CD4-positive, alpha-beta memory T cell (primary cell): ENCODE results near the gene PPEF1. TPM values are rescaled to one million over a fixed set of nuclear protein-coding genes. Genes with fewer than 3 reads are reported as not detected.
A peak's percentile ranks its signal among the peaks of the same experiment; 100 is the strongest.
"Not testable (repeated sequence)": the region's sequence is repeated elsewhere in the genome, so short reads cannot be mapped to it uniquely, and the experiment has no call there.

ENCODE experiments used
- CTCF ChIA-PET: fragments of 350-600 bp; sonication (Branson Sonifier 250); formaldehyde crosslinking; loops from one replicate; lab custom pipeline; 2021; ENCODE audit warnings: inconsistent platforms; ENCODE audit not compliant: partially characterized antibody; lab: Charles Lee
- POLR2A ChIA-PET: fragments of 350-600 bp; sonication (Branson Sonifier 250); formaldehyde crosslinking; loops from one replicate; lab custom pipeline; 2021; ENCODE audit not compliant: partially characterized antibody; lab: Charles Lee
- DNase-seq, 5 donors: peaks; one replicate each; pipeline versions ENCODE4 v3.0.0 to v3.0.0-alpha.2; 2020 to 2022; ENCODE audit warnings: mixed read lengths in 1 of 5
- H3K27ac ChIP-seq: one replicate; pipeline ENCODE4 v1.7.0; 2013; ENCODE audit warnings: low read depth, low read length
- H3K27me3 ChIP-seq: 2 replicates; pipeline ENCODE4 v1.7.0; 2013; ENCODE audit warnings: mild to moderate bottlenecking, low read length, moderate library complexity; ENCODE audit not compliant: insufficient read depth
- H3K36me3 ChIP-seq: 2 replicates; pipeline ENCODE4 v1.7.0; 2013; ENCODE audit warnings: mild to moderate bottlenecking, low read length, moderate library complexity; ENCODE audit not compliant: insufficient read depth
- H3K4me1 ChIP-seq: 2 replicates; pipeline ENCODE4 v1.7.0; 2013; ENCODE audit warnings: mild to moderate bottlenecking, low read length, moderate library complexity; ENCODE audit not compliant: insufficient read depth
- H3K4me3 ChIP-seq, 2 donors: one replicate each; pipeline ENCODE4 v1.7.0; 2013; ENCODE audit warnings: low read length in 2 of 2, mild to moderate bottlenecking in 1 of 2
- H3K9me3 ChIP-seq, 2 donors: one replicate each; pipeline ENCODE4 v1.7.0; 2013; ENCODE audit warnings: low read length in 2 of 2, control low read depth in 1 of 2; ENCODE audit not compliant: control insufficient read depth in 1 of 2
- H3K27ac Mint-ChIP-seq, 7 donors: one replicate each; pipeline ENCODE4 v1.8.0; 2020 to 2021; ENCODE audit warnings: mixed read lengths in 7 of 7, mild to moderate bottlenecking in 6 of 7, inconsistent platforms in 3 of 7, moderate library complexity in 3 of 7
- H3K27me3 Mint-ChIP-seq, 2 donors: one replicate each; pipeline ENCODE4 v1.8.0; 2020 to 2021; ENCODE audit warnings: mixed read lengths in 2 of 2
- H3K36me3 Mint-ChIP-seq, 2 donors: one replicate each; pipeline ENCODE4 v1.8.0; 2020 to 2021; ENCODE audit warnings: mixed read lengths in 2 of 2, inconsistent platforms in 1 of 2, mild to moderate bottlenecking in 1 of 2
- H3K4me1 Mint-ChIP-seq, 4 donors: one replicate each; pipeline ENCODE4 v1.8.0; 2020 to 2021; ENCODE audit warnings: mixed read lengths in 4 of 4, mild to moderate bottlenecking in 1 of 4
- H3K4me3 Mint-ChIP-seq, 8 donors: one replicate each; pipeline ENCODE4 v1.8.0; 2020 to 2021; ENCODE audit warnings: mixed read lengths in 8 of 8, mild to moderate bottlenecking in 7 of 8, moderate library complexity in 6 of 8, inconsistent platforms in 3 of 8
- H3K9me3 Mint-ChIP-seq, 8 donors: one replicate each; pipeline ENCODE4 v1.8.0; 2020 to 2021; ENCODE audit warnings: mixed read lengths in 8 of 8, mild to moderate bottlenecking in 5 of 8, inconsistent platforms in 3 of 8, moderate library complexity in 1 of 8
- intact Hi-C: fragments of 100-400 bp; cut with micrococcal nuclease; formaldehyde crosslinking; loops from one replicate; pipeline ENCODE4 v1.15.1; 2023
- polyA plus RNA-seq, 2 donors: library from polyadenylated mRNA; unstranded; fragments of 300-500 nt; fragmentation: Illumina TruSeq; gene quantifications; one replicate each; pipeline ENCODE4 v1.2.3, GENCODE V29; 2021
- total RNA-seq, 2 experiments: library from RNA; stranded (reverse); gene quantifications; one replicate each; pipeline ENCODE4 v1.2.3, GENCODE V29; 2021

The PPEF1 gene
- total and polyA plus RNA-seq, 4 experiments from 2014 or later, result 1.00 TPM; not detected in 3

DNA sequence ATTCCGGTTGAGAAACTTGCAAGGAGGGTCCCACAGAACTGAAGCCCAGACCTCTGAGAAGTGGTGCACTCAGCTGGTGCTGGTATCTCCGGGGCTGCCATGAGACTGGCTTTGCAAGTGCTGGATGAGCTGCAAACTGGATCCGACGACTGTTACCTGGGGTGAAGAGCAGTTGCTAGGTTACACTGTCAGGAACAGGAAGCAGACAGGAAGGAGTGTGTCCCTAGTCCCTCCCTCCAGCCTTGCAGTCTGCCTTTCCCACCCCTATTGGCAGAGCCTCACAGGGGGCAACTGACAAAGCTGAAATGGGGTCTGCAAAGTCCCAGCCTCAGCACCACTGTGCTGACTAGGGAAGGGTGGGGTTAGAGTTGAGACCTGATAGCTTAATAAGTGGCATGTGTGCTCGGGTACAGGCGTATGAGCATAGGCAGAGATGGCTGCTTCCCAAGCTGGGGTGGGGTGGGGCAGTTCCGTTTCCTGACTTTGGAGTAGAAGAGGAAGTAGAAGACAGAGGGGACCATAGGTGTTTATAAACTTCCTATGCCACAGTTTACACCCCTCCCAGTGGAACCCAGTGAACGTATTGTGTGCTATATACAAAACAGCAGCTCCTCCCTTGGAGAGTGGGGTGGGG is 18.0 kb downstream of the PPEF1 start:
- Histone ChIP-seq H3K27ac (no peak overlapping the region), H3K27me3 (no peaks in the 10 kb centered on the region), H3K4me1 (no peaks in the 10 kb centered on the region), H3K36me3 (no peaks in the 10 kb centered on the region), H3K4me3 (no peak overlapping the region), H3K9me3 (no peaks in the 10 kb centered on the region)
- DNase-seq, result no peak
- ChIA-PET POLR2A (no interaction called here), CTCF (no interaction called here)
- Mint-ChIP-seq H3K27me3 (no peaks in the 10 kb centered on the region), H3K27ac (no peak overlapping the region), H3K9me3 (peaks cover 0 to 2% (median 0%) of the 10 kb centered on the region in 8 donors), H3K36me3 (no peaks in the 10 kb centered on the region), H3K4me1 (peaks cover 2 to 8% (median 6%) of the 10 kb centered on the region in 4 donors), H3K4me3 (peak overlapping the region in 6 of 8 donors; percentile 15 to 59 (median 34))
- intact Hi-C loops, result no loop called here

DNA sequence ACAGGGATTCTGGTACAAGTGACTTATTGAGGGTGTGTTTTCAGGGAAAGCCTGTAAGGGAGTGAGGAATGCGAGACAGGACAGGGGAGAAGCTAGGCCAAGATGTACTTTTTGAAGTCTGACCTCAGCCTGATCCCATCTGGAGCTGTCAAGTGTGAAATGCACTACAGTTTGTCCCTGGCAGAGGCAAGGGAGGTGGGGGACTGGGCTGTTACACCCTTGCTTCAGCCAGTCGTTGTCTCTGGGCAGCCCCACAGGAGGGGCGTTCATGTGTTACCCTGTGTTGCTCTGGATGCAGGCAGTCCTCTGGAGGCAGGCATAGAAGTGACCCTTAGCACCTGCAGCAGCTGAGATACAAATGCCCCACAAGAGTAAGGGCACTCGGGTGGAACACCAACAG is 25.8 kb downstream of the PPEF1 start:
- intact Hi-C loops, result no loop called here
- no peak overlapping the region for H3K27ac Mint-ChIP-seq
- no peaks in the 10 kb centered on the region for H3K36me3 Mint-ChIP-seq
- no peak overlapping the region for H3K4me3 Mint-ChIP-seq
- no peaks in the 10 kb centered on the region for H3K27me3 Mint-ChIP-seq
- H3K27ac ChIP-seq, result no peak overlapping the region
- ChIA-PET CTCF (no interaction called here), POLR2A (no interaction called here)
- H3K4me1 Mint-ChIP-seq, result no peaks in the 10 kb centered on the region
- H3K4me3 ChIP-seq, result no peak overlapping the region
- no peaks in the 10 kb centered on the region for H3K27me3 ChIP-seq
- H3K9me3 ChIP-seq, result no peaks in the 10 kb centered on the region
- peaks cover 0 to 8% (median 0%) of the 10 kb centered on the region in 8 donors for H3K9me3 Mint-ChIP-seq
- no peaks in the 10 kb centered on the region for H3K36me3 ChIP-seq
- no peak for DNase-seq
- no peaks in the 10 kb centered on the region for H3K4me1 ChIP-seq

DNA sequence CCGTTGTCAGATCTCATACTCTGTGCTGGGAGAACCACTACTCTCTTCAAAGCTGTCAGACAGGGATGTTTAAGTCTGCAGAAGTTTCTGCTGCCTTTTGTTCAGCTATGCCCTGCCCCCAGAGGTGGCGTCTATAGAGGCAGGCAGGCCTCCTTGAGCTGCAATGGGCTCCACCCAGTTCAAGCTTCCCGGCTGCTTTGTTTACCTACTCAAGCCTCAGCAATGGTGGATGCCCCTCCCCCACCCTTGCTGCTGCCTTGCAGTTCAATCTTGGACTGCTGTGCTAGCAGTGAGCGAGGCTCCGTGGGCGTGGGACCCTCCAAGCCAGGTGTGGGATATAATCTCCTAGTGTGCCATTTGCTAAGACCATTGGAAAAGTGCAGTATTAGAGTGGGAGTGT is 32.2 kb downstream of the PPEF1 start:
- H3K27ac ChIP-seq, H3K9me3 ChIP-seq, H3K4me1 Mint-ChIP-seq, H3K36me3 Mint-ChIP-seq, H3K4me3 Mint-ChIP-seq, CTCF ChIA-PET, H3K4me1 ChIP-seq, DNase-seq, POLR2A ChIA-PET, H3K4me3 ChIP-seq, intact Hi-C loops, H3K36me3 ChIP-seq, H3K27me3 Mint-ChIP-seq, H3K27me3 ChIP-seq, H3K27ac Mint-ChIP-seq: not testable (repeated sequence)
- peaks cover 0 to 11% (median 0%) of the 10 kb centered on the region in 8 donors for H3K9me3 Mint-ChIP-seq

DNA sequence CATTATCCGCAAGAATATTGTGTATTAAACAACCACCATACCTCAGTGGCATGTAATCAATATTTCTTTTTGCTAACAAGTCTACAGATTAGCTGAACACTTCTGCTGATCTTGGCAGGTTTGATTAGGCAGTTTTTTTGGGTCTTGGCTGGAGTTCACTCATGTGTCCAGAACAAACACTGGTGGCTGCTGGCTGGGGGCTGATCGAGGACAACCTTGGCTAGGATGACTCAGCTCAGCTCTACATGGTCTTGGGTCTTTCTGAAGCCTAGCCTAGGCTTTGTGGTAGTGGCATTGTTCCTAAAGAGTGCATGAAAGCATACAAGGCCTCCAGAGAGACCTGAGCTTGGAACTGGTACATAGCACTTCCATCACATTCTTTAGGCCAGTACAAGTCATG is 41.1 kb downstream of the PPEF1 start:
- H3K27me3 ChIP-seq, result no peaks in the 10 kb centered on the region
- POLR2A ChIA-PET, result no interaction called here
- no peaks in the 10 kb centered on the region for H3K4me1 ChIP-seq
- no peak for DNase-seq
- CTCF ChIA-PET, result no interaction called here
- H3K9me3 ChIP-seq, result no peaks in the 10 kb centered on the region
- no peaks in the 10 kb centered on the region for H3K36me3 ChIP-seq
- intact Hi-C loops, result no loop called here
- H3K4me3 ChIP-seq, result no peak overlapping the region
- Mint-ChIP-seq H3K9me3 (peaks cover 0 to 5% (median 0%) of the 10 kb centered on the region in 8 donors), H3K27me3 (peaks cover 0 to 2% of the 10 kb centered on the region in 2 donors), H3K4me1 (no peaks in the 10 kb centered on the region), H3K4me3 (no peak overlapping the region), H3K36me3 (no peaks in the 10 kb centered on the region), H3K27ac (no peak overlapping the region)
- H3K27ac ChIP-seq, result no peak overlapping the region

DNA sequence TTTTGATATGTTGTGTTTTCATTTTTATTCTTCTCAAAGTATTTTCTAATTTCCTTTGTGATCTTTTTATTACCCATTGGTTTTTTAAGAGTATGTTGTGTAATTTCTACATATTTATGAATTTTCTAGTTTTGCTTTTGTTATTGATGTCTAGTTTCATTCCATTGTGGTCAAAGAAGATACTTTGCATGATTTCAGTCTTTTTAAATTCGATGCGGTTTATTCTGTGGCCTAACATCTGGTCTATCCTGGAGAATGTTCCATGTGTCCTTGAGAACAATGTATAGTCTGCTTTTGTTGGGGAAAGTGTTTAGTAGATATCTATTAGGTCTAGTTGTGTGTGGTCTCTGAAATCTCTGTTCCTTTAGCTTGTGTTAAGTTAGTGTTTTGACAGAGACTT is 46.2 kb downstream of the PPEF1 start:
- Mint-ChIP-seq H3K9me3 (peaks cover 0 to 5% (median 0%) of the 10 kb centered on the region in 8 donors), H3K27ac (no peak overlapping the region), H3K4me1 (no peaks in the 10 kb centered on the region), H3K4me3 (no peak overlapping the region), H3K36me3 (no peaks in the 10 kb centered on the region), H3K27me3 (peaks cover 0 to 4% of the 10 kb centered on the region in 2 donors)
- no peaks in the 10 kb centered on the region for H3K4me1 ChIP-seq
- no peaks in the 10 kb centered on the region for H3K36me3 ChIP-seq
- no peak overlapping the region for H3K27ac ChIP-seq
- no peak overlapping the region for H3K4me3 ChIP-seq
- ChIA-PET POLR2A (no interaction called here), CTCF (no interaction called here)
- intact Hi-C loops, result no loop called here
- H3K9me3 ChIP-seq, result no peaks in the 10 kb centered on the region
- DNase-seq, result no peak
- H3K27me3 ChIP-seq, result no peaks in the 10 kb centered on the region

DNA sequence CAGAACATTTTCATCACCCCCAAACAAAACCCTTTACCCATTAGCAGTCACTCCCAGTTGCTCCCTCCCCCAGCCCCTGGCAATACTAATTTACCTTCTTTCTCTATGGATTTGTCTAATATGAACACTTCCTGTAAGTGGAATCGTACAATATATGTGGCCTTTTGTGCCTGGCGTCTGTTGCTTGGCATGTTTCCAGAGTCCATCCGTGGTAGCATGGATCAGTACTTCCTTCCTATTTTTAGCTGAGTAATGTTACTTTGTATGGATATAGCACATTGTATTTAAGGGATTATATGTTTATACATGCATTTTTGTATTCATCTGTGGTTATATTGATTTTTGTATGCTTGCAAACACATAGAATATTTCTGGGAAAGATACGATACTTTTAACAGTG is 48.2 kb downstream of the PPEF1 start:
- H3K4me3 ChIP-seq, result no peak overlapping the region
- ChIA-PET POLR2A (no interaction called here), CTCF (no interaction called here)
- intact Hi-C loops, result no loop called here
- no peaks in the 10 kb centered on the region for H3K4me1 Mint-ChIP-seq
- peaks cover 0 to 5% (median 0%) of the 10 kb centered on the region in 8 donors for H3K9me3 Mint-ChIP-seq
- no peak overlapping the region for H3K27ac ChIP-seq
- H3K27me3 Mint-ChIP-seq, result peaks cover 0 to 4% of the 10 kb centered on the region in 2 donors
- no peaks in the 10 kb centered on the region for H3K36me3 Mint-ChIP-seq
- no peaks in the 10 kb centered on the region for H3K36me3 ChIP-seq
- no peaks in the 10 kb centered on the region for H3K9me3 ChIP-seq
- H3K4me3 Mint-ChIP-seq, result no peak overlapping the region
- no peak for DNase-seq
- H3K27me3 ChIP-seq, result no peaks in the 10 kb centered on the region
- no peaks in the 10 kb centered on the region for H3K4me1 ChIP-seq
- no peak overlapping the region for H3K27ac Mint-ChIP-seq

DNA sequence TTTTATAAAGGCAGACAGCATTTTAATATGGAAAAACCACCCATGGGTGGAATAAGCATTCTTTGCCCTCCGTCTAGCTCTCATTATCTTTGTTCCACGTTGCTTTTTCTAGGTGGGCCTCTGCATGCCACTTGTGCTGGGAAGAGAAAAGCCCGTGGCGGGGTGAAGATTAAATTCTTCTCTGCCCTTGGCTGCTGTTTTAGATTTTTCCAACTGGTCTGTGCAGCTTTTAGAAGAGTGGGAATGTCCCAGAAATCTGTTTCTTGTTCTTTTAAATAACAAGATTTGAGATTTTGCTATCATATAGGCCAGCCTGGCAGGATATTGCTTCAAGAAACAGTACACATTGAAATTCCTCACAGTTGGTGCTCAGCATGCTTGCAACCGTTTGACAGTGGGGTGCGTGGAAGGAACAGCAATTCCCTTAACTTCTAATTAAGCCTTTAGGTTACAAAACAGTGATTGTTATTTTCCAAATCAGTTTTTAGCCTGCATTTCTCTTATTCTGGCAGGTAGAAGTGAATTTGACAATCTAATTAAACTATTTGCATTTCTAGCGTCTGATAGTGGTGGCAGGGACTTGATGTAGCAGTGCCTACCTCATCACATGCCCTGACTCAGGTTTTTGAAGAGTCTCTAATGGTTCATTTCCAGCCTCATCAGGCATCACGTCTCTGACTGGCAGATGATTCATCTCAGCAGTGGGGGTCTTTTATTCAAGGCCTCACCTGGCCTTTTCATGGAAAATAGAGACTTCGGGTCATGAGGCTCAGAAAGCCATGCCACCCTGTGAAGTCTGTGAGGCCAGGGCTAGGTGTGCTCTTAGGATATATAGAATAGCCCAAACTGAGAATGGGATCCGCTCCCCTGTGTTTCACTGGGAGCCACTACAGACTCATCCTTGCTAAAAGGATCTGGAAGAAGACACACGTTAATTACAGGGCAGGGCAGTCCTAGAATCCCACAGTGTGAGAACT is 50.8 kb downstream of the PPEF1 start:
- ChIA-PET CTCF (no interaction called here), POLR2A (no interaction called here)
- H3K27me3 ChIP-seq, result no peaks in the 10 kb centered on the region
- Mint-ChIP-seq H3K36me3 (no peaks in the 10 kb centered on the region), H3K27me3 (peaks cover 0 to 4% of the 10 kb centered on the region in 2 donors), H3K4me3 (no peak overlapping the region), H3K9me3 (peaks cover 0 to 3% (median 0%) of the 10 kb centered on the region in 8 donors), H3K4me1 (no peaks in the 10 kb centered on the region), H3K27ac (no peak overlapping the region)
- H3K4me1 ChIP-seq, result no peaks in the 10 kb centered on the region
- H3K27ac ChIP-seq, result no peak overlapping the region
- no peak for DNase-seq
- H3K9me3 ChIP-seq, result no peaks in the 10 kb centered on the region
- no peak overlapping the region for H3K4me3 ChIP-seq
- H3K36me3 ChIP-seq, result no peaks in the 10 kb centered on the region
- intact Hi-C loops, result no loop called here
